ENCODE results near the gene CLIP2. TPM values are rescaled to one million over a fixed set of nuclear protein-coding genes. Genes with fewer than 3 reads are reported as not detected.
A peak's percentile ranks its signal among the peaks of the same experiment; 100 is the strongest.
"Not testable (repeated sequence)": the region's sequence is repeated elsewhere in the genome, so short reads cannot be mapped to it uniquely, and the experiment has no call there.

CLIP2 gene
- polyA plus RNA-seq, 3 donors: 1.1 to 5.2 (median 1.3) TPM

DNA sequence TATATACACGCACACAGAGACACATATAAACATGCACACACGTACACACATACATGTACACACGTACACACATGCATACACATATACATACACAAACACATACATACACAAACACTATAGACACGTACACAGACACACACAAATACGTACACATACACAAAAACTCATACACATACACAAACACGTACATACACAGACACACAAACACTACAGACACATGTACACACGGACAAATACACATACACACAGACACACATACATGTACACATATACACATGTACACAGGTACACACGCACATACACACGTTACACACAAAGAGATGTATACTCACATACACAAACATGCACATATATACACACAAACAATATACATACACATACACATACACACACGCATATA is 129.3 kb downstream of the CLIP2 start:
- intact Hi-C loops (cut with micrococcal nuclease): loop anchor here in 1 of 2 donors (10.0 kb wide), 2 partner anchors 256 to 626 kb away; no protein-coding TSS in a partner anchor
- H3K4me3 Mint-ChIP-seq: no peak overlapping the region
- H3K27ac Mint-ChIP-seq: no peak overlapping the region
- no peaks in the 10 kb centered on the region for H3K27me3 ChIP-seq (ENCODE audit: control insufficient read depth in 2 of 2, insufficient read depth in 2 of 2, low read length in 2 of 2)
- H3K9ac ChIP-seq (ENCODE audit: insufficient read depth, low read length, poor library complexity, severe bottlenecking): no peak overlapping the region
- H3K36me3 ChIP-seq (replicated peaks in 1 of 2; ENCODE audit: control insufficient read depth in 1 of 2, insufficient read depth in 2 of 2, low read length in 2 of 2): no peaks in the 10 kb centered on the region
- H3K4me1 ChIP-seq (ENCODE audit: control insufficient read depth in 1 of 2, insufficient read depth in 2 of 2, low read length in 2 of 2): no peaks in the 10 kb centered on the region
- DNase-seq: no peak
- no peak overlapping the region for H2AFZ ChIP-seq (ENCODE audit: insufficient read depth, low read depth, low read length, poor library complexity, severe bottlenecking)
- TF ChIP-seq, protein P1, sequence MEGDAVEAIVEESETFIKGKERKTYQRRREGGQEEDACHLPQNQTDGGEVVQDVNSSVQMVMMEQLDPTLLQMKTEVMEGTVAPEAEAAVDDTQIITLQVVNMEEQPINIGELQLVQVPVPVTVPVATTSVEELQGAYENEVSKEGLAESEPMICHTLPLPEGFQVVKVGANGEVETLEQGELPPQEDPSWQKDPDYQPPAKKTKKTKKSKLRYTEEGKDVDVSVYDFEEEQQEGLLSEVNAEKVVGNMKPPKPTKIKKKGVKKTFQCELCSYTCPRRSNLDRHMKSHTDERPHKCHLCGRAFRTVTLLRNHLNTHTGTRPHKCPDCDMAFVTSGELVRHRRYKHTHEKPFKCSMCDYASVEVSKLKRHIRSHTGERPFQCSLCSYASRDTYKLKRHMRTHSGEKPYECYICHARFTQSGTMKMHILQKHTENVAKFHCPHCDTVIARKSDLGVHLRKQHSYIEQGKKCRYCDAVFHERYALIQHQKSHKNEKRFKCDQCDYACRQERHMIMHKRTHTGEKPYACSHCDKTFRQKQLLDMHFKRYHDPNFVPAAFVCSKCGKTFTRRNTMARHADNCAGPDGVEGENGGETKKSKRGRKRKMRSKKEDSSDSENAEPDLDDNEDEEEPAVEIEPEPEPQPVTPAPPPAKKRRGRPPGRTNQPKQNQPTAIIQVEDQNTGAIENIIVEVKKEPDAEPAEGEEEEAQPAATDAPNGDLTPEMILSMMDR (IDR thresholded peaks at IDR 0.05): no peak
- H3K9me3 Mint-ChIP-seq: peaks cover 0 to 2% (median 0%) of the 10 kb centered on the region in 7 donors
- H3K4me1 Mint-ChIP-seq: peaks cover 3% of the 10 kb centered on the region
- H3K9me3 ChIP-seq (replicated peaks in 1 of 2; ENCODE audit: control insufficient read depth in 1 of 2, insufficient read depth in 1 of 2, low read length in 2 of 2): no peaks in the 10 kb centered on the region
- H3K36me3 Mint-ChIP-seq: no peaks in the 10 kb centered on the region
- H3K27me3 Mint-ChIP-seq (ENCODE audit: low read depth in 3 of 3): peaks cover 6 to 8% (median 8%) of the 10 kb centered on the region in 3 donors
- H3K27ac ChIP-seq (ENCODE audit: low read depth in 1 of 2, low read length in 2 of 2): no peak overlapping the region
- H3K79me2 ChIP-seq (ENCODE audit: insufficient read depth, low read length): no peaks in the 10 kb centered on the region
- H4K20me1 ChIP-seq (ENCODE audit: insufficient read depth, low read length): no peaks in the 10 kb centered on the region
- 98% methylated on average over 10 of the region's 10 CpGs for WGBS (ENCODE audit: insufficient coverage)
- H3K4me3 ChIP-seq (replicated peaks in 1 of 3; ENCODE audit: low read depth in 2 of 3, low read length in 3 of 3): no peak overlapping the region
- no peak overlapping the region for H3K4me2 ChIP-seq (replicated peaks; ENCODE audit: extremely low read depth, low read length, poor library complexity, severe bottlenecking)

DNA sequence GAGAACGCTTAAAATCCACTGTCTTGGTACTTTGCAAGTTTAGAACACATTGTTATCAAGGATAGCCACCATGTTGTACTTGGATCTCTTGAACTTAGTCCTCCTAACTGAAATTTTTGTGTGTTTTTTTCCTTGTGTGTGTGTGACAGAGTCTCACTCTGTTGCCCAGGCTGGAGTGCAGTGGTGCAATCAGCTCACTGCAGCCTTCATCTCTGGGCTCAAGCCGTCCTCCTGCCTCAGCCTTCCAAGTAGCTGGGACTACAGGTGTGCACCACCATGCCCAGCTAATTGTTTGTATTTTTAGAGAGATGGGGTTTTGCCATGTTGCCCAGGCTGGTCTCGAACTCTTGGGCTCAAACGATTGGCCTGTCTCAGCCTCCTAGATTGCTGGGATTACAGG is 130.0 kb downstream of the CLIP2 start:
- H3K36me3 ChIP-seq (replicated peaks in 1 of 2; ENCODE audit: control insufficient read depth in 1 of 2, insufficient read depth in 2 of 2, low read length in 2 of 2); H3K9ac ChIP-seq (ENCODE audit: insufficient read depth, low read length, poor library complexity, severe bottlenecking); H2AFZ ChIP-seq (ENCODE audit: insufficient read depth, low read depth, low read length, poor library complexity, severe bottlenecking); H3K4me3 ChIP-seq (replicated peaks in 1 of 3; ENCODE audit: low read depth in 2 of 3, low read length in 3 of 3); H3K4me1 Mint-ChIP-seq; H3K79me2 ChIP-seq (ENCODE audit: insufficient read depth, low read length); H3K4me2 ChIP-seq (replicated peaks; ENCODE audit: extremely low read depth, low read length, poor library complexity, severe bottlenecking); H3K4me3 Mint-ChIP-seq; H3K9me3 ChIP-seq (replicated peaks in 1 of 2; ENCODE audit: control insufficient read depth in 1 of 2, insufficient read depth in 1 of 2, low read length in 2 of 2); H3K9me3 Mint-ChIP-seq; DNase-seq; H3K27ac ChIP-seq (ENCODE audit: low read depth in 1 of 2, low read length in 2 of 2); H3K36me3 Mint-ChIP-seq; H4K20me1 ChIP-seq (ENCODE audit: insufficient read depth, low read length); H3K27me3 Mint-ChIP-seq (ENCODE audit: low read depth in 3 of 3); H3K27me3 ChIP-seq (ENCODE audit: control insufficient read depth in 2 of 2, insufficient read depth in 2 of 2, low read length in 2 of 2); H3K4me1 ChIP-seq (ENCODE audit: control insufficient read depth in 1 of 2, insufficient read depth in 2 of 2, low read length in 2 of 2): not testable (repeated sequence)
- intact Hi-C loops (cut with micrococcal nuclease): loop anchor here in 1 of 2 donors (10.0 kb wide), 2 partner anchors 256 to 626 kb away; no protein-coding TSS in a partner anchor
- peak overlapping the region in 2 of 7 donors; percentile 31 to 37 for H3K27ac Mint-ChIP-seq
- WGBS (ENCODE audit: insufficient coverage): 71% methylated on average over 2 of the region's 4 CpGs

Data from CD14-positive monocyte (primary cell).